Tibial artery (tissue), 4 donors: Measurements from ENCODE around the gene THRB.

Experiments
- DNase-seq, 2 donors: peaks; one replicate each; pipeline ENCODE4 v3.0.0-alpha.2; 2019
- H3K27ac ChIP-seq, 2 donors: fragments of 200-600 bp; sonication (generic) in 1 of 2; 1 replicate in 1 of 2; 2 replicates in 1 of 2; pipeline ENCODE4 v1.5.1; 2018 to 2019; ENCODE audit warnings: mild to moderate bottlenecking in 1 of 2
- H3K27me3 ChIP-seq, 2 donors: fragments of 200-600 bp; sonication (generic) in 1 of 2; one replicate each; pipeline versions ENCODE4 v1.5.1 to v1.6.0; 2016 to 2019
- H3K36me3 ChIP-seq, 3 donors: fragments of 200-600 bp; sonication (generic) in 2 of 3; one replicate each; pipeline ENCODE4 v1.5.1; 2016 to 2019; ENCODE audit warnings: mild to moderate bottlenecking in 2 of 3
- H3K4me1 ChIP-seq, 4 donors: fragments of 200-600 bp; sonication (generic) in 2 of 4; 1 replicate in 3 of 4; 2 replicates in 1 of 4; pipeline ENCODE4 v1.5.1; 2016 to 2019
- H3K4me3 ChIP-seq, 2 donors: fragments of 200-600 bp; sonication (generic) in 1 of 2; 1 replicate in 1 of 2; 2 replicates in 1 of 2; pipeline ENCODE4 v1.5.1; 2018 to 2019; ENCODE audit warnings: mild to moderate bottlenecking in 2 of 2
- H3K9me3 ChIP-seq, 3 donors: fragments of 200-600 bp; sonication (generic) in 1 of 3; one replicate each; pipeline ENCODE4 v1.5.1; 2016 to 2019
- CTCF ChIP-seq, 2 experiments: fragments of 200-600 bp in 1 of 2; fragments of 450-650 bp in 1 of 2; IDR thresholded peaks; one replicate each; pipeline ENCODE4 v1.5.1; 2017 to 2019; ENCODE audit warnings: antibody characterized with exemption in 2 of 2, mild to moderate bottlenecking in 1 of 2, moderate library complexity in 1 of 2
- intact Hi-C: fragments of 100-400 bp; cut with DNase I; formaldehyde crosslinking; loops from one replicate; pipeline ENCODE4 v1.15.0; 2023; ENCODE audit warnings: low total_unique reads

Gene THRB

GRCh38 chr3:24365168-24365567 is 129.5 kb downstream of the THRB start:
- intact Hi-C loops: no loop called here
- Histone ChIP-seq H3K27me3 (no peaks in the 10 kb centered on the region), H3K4me1 (peaks cover 15 to 97% (median 42%) of the 10 kb centered on the region in 4 donors), H3K27ac (peak overlapping the region; percentile 51 to 58), H3K4me3 (no peak overlapping the region), H3K9me3 (no peaks in the 10 kb centered on the region), H3K36me3 (no peaks in the 10 kb centered on the region)
- TF ChIP-seq CTCF (IDR thresholded peaks at IDR 0.05): no peak
- DNase-seq: peak; percentile 78 to 90

GRCh38 chr3:24364359-24364758 is 130.3 kb downstream of the THRB start:
- no peaks in the 10 kb centered on the region for H3K9me3 ChIP-seq
- intact Hi-C loops: no loop called here
- H3K27ac ChIP-seq: peak overlapping the region; percentile 34 to 42
- TF ChIP-seq CTCF (IDR thresholded peaks at IDR 0.05): no peak
- H3K4me1 ChIP-seq: peaks cover 15 to 97% (median 42%) of the 10 kb centered on the region in 4 donors
- H3K36me3 ChIP-seq: no peaks in the 10 kb centered on the region
- DNase-seq: no peak
- no peak overlapping the region for H3K4me3 ChIP-seq
- no peaks in the 10 kb centered on the region for H3K27me3 ChIP-seq

- Histone ChIP-seq H3K27me3 (no peaks in the 10 kb centered on the region), H3K36me3 (no peaks in the 10 kb centered on the region), H3K4me3 (no peak overlapping the region), H3K27ac (peak overlapping the region; percentile 34 to 42), H3K4me1 (peaks cover 15 to 100% (median 47%) of the 10 kb centered on the region in 4 donors), H3K9me3 (no peaks in the 10 kb centered on the region)
- no peak for DNase-seq
- no peak for TF ChIP-seq CTCF (IDR thresholded peaks at IDR 0.05)
- intact Hi-C loops: no loop called here
Observed at GRCh38 chr3:24363242-24363641, 131.4 kb downstream of the THRB start.

GRCh38 chr3:24361623-24362022 is 133.0 kb downstream of the THRB start:
- Histone ChIP-seq H3K4me3 (no peak overlapping the region), H3K4me1 (peaks cover 15 to 100% (median 50%) of the 10 kb centered on the region in 4 donors), H3K27ac (peak overlapping the region; percentile 4 to 42), H3K36me3 (no peaks in the 10 kb centered on the region), H3K27me3 (no peaks in the 10 kb centered on the region), H3K9me3 (no peaks in the 10 kb centered on the region)
- no peak for DNase-seq
- intact Hi-C loops: no loop called here
- no peak for TF ChIP-seq CTCF (IDR thresholded peaks at IDR 0.05)

GRCh38 chr3:24360957-24361356 is 133.7 kb downstream of the THRB start:
- no peak overlapping the region for H3K4me3 ChIP-seq
- intact Hi-C loops: no loop called here

More at GRCh38 chr3:24360957-24361356, 133.7 kb downstream of the THRB start:
- H3K4me1 ChIP-seq: peaks cover 12 to 100% (median 51%) of the 10 kb centered on the region in 4 donors
- H3K9me3 ChIP-seq: no peaks in the 10 kb centered on the region
- no peaks in the 10 kb centered on the region for H3K36me3 ChIP-seq
- H3K27me3 ChIP-seq: no peaks in the 10 kb centered on the region
- DNase-seq: no peak
- no peak for TF ChIP-seq CTCF (IDR thresholded peaks at IDR 0.05)
- peak overlapping the region; percentile 4 to 42 for H3K27ac ChIP-seq
